GM12874 (cell line): Measurements from ENCODE around the gene LRRC27.

Experiments
- CTCF ChIP-seq: IDR thresholded peaks from 2 replicates; pipeline ENCODE4 v1.5.1; 2011; ENCODE audit warnings: low read depth, mild to moderate bottlenecking, control low read depth, low read length, moderate library complexity; ENCODE audit not compliant: insufficient read depth

The LRRC27 gene

GRCh38 chr10:132309471-132309865 lies 22.5 kb upstream of the LRRC27 start:
- TF ChIP-seq CTCF: no peak

DNA sequence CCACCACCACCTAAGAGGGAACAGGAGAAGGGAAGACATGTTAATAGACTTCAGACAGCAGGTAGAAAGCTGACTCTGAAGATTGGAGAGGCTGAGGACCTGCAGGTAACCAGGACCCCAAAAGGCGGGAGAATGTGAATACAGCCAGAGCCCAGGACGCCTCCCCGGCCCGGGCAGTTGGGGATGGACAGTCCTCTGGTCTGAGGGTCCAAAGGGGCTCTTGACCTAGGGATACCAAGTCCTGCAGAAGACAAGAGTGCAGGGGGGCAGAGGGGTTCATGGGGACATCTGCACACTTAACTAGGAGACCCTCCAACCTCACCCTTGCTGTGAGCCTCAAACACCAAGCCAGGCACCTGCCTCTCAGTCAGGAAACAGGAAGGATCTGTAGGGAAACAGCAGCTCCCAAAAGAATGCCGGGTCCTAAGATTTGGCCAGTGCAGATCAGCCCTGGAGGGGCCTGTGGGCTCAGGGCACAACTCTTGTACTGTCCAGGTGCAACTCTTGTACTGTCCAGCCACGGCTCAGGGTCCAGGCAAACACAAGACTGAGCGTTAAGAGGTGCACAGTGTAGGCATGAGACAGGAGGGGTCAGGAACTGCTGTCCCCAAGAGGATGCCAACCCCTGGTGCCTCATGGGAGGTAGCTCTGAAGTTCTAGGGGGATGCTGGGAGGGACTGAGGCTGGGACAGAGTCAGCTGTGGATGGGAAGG lies 22.0 kb upstream of the LRRC27 start:
- TF ChIP-seq CTCF: no peak

- TF ChIP-seq CTCF: no peak
Observed at GRCh38 chr10:132310701-132311337, 21.2 kb upstream of the LRRC27 start.

GRCh38 chr10:132311338-132311939 lies 20.6 kb upstream of the LRRC27 start:
- TF ChIP-seq CTCF: no peak

- TF ChIP-seq CTCF: no peak
Observed at GRCh38 chr10:132313305-132313704, 18.7 kb upstream of the LRRC27 start.

- TF ChIP-seq CTCF: no peak
Observed at GRCh38 chr10:132313865-132314264, 18.1 kb upstream of the LRRC27 start.

DNA sequence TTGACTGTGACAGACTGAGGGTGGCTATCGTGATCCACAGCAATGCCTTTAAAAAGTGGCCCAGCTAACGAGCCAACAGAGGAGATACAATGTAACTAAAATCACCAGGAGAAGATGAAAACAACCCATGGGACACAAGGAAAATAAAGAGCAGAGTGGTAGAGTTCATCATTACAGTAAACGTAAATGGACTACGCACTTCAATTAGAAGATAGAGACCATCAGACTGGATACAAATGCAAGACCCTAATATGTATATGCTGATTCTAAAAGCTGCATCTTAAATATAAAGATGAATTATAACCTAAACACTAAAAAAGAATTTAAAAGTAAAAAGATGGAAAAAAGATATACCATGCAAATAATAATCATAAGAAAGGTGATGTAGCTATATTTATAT lies 17.7 kb upstream of the LRRC27 start:
- no peak for TF ChIP-seq CTCF
